HG02642 (cell line): Measurements from ENCODE around the gene MREG.
"Not testable (repeated sequence)": the region's sequence is repeated elsewhere in the genome, so short reads cannot be mapped to it uniquely, and the experiment has no call there.

ENCODE experiments used
- ATAC-seq: cut with Tn5 transposase; IDR thresholded peaks from one replicate; pipeline ENCODE4 v1.9.1; 2021; ENCODE audit warnings: mild to moderate bottlenecking; ENCODE audit not compliant: unreplicated experiment, poor library complexity

The MREG gene

GRCh38 chr2:215926992-215927391 lies 86.4 kb downstream of the MREG start:
- not testable (repeated sequence) for ATAC-seq

- ATAC-seq: no peak
These were observed 91.5 kb downstream of the MREG start for GRCh38 chr2:215921895-215922294.

DNA sequence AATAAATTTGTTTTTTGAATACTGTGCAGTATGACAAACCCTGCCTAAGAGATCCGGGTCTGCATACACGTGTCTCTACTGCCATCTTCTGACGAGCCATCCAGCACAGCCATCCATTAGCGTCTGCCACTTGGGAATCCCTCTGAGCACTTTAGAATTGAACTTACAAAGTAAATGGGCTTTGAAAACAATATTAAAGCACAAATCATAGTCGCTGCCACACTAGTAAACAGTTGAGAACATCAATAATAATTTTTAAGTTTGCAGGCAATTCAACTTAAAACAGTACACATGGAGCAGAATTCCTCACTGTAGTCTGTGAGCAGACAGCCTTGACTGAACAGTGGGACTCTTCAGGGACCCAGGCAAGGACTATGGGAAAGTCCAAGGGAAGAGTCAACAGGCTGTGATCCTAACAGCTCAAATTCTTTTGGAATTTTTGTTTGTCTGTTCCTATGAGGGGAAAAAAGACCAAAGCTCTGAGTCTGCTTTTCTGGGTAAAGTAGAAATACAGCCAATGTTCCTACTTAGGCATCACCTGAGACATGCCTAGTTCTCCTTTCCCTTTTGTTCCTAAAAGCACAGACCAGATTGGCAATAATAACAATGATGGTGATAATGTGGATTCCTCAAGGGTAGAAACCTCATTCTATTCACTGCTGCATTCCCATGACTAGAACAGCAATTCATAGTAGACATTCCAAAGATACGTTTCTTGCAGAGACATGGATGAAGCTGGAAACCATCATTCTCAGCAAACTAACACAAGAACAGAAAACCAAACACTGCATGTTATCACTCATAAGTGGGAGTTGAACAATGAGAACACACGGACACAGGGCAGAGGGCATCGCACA lies 92.9 kb downstream of the MREG start:
- ATAC-seq: peak; percentile 73

DNA sequence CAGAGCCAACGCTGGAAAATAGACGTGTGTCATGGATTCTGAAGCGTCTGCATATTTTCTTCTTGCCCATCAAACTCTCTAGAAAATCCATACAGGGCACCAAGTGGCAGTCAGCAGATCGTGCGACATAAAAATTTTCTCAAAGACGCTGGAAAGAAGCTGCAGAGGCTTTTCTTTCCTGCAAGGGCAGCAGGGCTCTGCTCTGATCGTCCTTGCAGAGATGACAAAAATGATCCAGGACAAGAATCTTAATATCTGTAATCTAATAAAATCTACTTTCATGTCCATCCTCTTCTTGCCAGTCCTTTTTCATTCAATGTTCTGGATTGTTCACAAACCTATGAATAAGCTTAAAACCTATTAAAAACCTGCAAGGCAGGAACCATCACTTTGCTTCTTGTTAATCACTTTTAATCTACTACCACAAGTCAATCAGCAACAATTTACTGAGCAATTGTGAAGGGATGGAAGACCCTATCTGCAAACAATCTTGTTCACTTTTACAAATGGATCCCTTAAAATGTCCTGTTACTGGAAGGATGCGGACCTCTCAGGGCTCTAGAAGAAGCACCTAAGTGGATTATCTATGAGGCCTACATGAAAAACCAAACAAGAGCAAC lies 93.6 kb downstream of the MREG start:
- ATAC-seq: no peak

DNA sequence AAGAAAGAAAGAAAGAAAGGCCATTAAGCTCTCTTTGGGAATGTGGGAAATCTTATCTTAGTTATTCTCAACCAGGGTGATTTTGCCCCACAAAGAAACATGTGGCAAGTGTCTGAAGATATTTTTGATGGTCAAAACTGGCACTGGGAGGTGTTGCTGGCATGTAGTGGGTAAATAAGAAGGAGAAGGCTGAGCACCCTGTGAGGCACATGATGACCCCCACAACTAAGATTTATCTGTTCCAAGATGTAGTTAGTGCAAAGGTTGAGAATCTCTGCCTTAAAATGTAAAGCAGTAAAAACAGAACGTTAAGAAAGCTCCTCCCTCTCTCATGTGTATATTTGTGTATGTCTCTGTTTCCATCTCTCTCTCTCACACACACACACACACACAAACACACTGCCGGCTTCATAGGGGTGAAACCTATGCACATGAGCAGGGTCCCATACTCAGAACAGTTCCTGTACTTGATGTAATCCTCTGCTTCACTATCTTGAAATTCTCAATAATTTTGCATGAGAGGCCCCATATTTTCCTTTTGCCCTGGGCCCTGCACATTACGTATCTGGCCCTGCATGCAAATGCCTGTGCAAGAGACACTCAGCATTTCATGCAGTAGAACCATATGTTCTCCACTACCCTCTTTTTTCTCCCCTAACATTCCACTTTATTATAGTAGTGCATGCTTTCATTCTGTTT lies 94.3 kb downstream of the MREG start:
- ATAC-seq: no peak

DNA sequence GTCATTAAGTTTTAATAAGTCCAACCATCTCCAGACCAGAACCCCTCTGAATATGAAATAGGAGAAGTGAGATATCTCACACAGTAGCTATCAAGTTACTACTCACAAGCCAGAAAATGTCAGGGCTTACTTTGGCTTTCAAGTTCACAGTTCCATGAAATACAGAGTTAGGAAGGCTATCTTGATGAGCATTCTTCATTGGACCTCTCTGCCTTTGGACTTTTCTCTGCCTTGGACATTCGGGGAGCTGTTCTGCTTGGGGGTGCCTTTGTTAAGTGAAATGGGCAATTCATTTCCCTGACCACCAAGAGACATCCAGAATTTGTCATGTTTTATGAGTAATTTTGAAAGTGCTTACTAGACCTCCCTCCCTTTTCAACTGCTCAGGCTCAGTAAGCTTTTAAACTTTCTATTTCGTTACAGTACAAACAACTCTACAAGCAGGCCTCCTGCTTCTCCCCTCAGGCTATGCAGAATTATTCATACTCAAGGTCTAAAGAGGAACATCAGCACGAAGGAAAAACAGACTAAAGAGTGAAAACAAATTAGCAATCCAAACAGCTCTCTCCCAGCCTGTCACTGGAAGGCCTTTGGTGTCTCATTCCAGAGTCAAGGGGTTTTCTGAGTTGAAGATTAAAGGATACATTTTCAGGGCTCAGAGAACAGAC lies 95.3 kb downstream of the MREG start:
- peak; percentile 77 for ATAC-seq

- ATAC-seq: no peak
These were observed 97.9 kb downstream of the MREG start for GRCh38 chr2:215915441-215915840.

GRCh38 chr2:215914777-215915165 lies 98.6 kb downstream of the MREG start:
- no peak for ATAC-seq

GRCh38 chr2:215914054-215914776 lies 99.1 kb downstream of the MREG start:
- no peak for ATAC-seq

DNA sequence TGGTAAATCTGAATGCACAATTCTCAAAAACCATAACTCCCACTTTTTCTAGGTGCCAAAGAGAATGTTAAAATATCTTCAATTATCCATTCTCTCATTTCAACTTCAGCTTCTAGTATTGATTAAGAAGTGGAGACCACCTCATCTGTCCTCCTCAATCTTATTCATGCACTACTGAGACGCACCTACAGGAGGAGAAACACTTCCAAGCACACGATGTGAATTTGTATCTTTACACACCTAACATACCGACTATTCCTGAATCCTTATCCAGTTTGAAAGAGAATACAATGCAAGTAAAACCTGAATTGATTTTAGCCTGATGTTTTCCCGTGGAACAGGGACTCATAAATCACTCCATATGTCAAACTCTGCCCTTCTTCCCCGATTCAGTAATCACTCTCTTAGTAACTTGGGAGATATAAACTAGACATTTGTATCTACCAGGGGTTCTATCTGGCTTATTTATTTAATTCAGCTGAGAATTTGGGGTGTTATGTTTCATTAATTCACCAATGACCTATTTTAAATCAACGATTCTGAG lies 101.0 kb downstream of the MREG start:
- no peak for ATAC-seq

- no peak for ATAC-seq
These were observed 101.9 kb downstream of the MREG start for GRCh38 chr2:215911301-215912085.

DNA sequence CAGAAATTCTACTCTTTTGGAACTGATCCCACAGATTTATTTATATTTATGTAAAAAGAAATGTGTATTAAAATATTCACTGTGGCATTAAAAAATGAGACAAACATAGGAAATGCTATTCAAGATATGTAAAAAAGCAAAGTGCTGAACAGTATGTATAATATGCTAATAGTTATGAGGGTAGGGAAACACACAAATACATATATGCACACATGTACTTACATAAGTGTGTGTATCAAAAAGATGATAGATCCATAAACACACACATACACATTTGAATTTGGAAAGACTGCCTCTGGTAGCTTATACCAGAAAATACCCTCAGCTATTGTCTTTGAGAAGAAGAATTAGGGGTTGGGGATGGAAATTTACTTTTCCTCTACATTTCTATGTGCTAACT lies 103.2 kb downstream of the MREG start:
- ATAC-seq: no peak

GRCh38 chr2:215907147-215907546 lies 106.2 kb downstream of the MREG start:
- no peak for ATAC-seq

- ATAC-seq: no peak
These were observed 106.9 kb downstream of the MREG start for GRCh38 chr2:215906458-215906857.

DNA sequence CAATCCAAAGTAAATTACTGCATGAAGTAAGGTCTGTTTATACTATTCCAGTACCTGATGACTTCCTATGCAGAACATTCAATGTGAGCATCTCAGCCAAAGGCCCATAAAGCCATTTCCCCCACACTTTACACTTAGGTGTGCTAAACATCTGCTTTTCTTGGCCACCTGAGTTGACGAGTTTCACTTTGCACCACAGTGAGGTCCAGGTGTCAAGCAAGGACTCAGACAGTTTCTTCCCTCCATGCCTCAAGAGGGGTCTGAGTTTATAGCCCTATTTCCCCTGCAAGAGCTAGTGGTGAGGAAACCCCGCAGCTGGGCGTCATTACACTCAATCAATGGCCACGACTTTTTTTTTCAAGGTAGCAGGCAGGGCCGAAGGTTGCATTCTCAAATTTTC lies 107.7 kb downstream of the MREG start:
- no peak for ATAC-seq

GRCh38 chr2:215904101-215904500 lies 109.2 kb downstream of the MREG start:
- ATAC-seq: no peak

DNA sequence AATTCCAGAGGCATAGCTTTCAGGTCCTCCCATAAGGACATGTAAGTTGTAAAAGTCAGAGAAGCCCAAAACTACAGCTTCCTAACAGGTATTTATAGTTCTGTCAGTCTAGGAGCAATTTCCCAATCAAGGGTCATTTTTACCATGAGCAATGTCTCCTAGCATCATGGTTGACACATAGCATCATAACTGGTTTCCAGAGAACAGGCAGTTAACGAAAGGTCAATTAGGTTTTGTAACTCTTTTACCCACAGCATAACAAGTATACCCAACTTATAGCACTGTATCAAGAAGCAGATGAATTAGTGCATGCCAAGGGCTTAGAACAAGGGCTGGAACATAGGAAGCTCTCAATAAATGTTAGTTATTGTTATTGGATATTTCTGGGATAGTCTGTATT lies 110.1 kb downstream of the MREG start:
- no peak for ATAC-seq

DNA sequence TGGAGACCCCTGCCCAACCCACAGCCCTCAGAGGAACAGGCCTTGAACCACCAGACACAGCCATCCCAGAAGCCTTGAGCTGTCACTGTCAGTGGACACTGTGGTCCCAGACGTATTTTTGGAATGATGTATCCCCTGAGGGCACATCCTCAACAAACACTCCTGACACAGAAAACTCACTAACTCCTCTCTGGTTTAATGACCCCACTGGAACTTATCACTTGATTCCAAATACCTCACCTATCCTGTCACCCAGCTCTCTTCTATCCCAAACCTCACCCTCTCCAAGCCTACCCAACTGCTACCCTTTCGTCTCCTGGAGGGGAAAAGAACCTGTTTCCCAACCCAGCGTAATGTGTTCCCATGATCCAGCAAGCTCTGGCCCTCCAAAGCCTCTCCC lies 111.6 kb downstream of the MREG start:
- ATAC-seq: no peak

- ATAC-seq: peak; percentile 70
These were observed 112.5 kb downstream of the MREG start for GRCh38 chr2:215900843-215901242.
